Mucosa of descending colon (tissue), 3 donors: ENCODE measurements around the gene PTGDR. TPM values are rescaled to one million over a fixed set of nuclear protein-coding genes. Genes with fewer than 3 reads are reported as not detected.

ENCODE experiments used
- ATAC-seq: fragments of 200-7000 bp; cut with Tn5 transposase; one replicate; pipeline ENCODE4 v1.9.1; 2020; ENCODE audit warnings: mild to moderate bottlenecking, moderate library complexity
- DNase-seq, 3 donors: peaks; one replicate each; pipeline ENCODE4 v3.0.0-alpha.2; 2020
- H3K36me3 ChIP-seq: fragments of 200-600 bp; one replicate; pipeline ENCODE4 v1.8.0; 2021; ENCODE audit warnings: low read depth, mild to moderate bottlenecking
- H3K4me1 ChIP-seq: fragments of 200-600 bp; one replicate; pipeline ENCODE4 v1.8.0; 2021; ENCODE audit warnings: low read depth, mild to moderate bottlenecking
- H3K4me3 ChIP-seq: fragments of 200-600 bp; one replicate; pipeline ENCODE4 v1.8.0; 2021; ENCODE audit warnings: mild to moderate bottlenecking
- H3K9me3 ChIP-seq: fragments of 200-600 bp; one replicate; pipeline ENCODE4 v1.8.0; 2021; ENCODE audit warnings: mild to moderate bottlenecking
- intact Hi-C, 2 donors: fragments of 100-400 bp; cut with DNase I in 1 of 2; cut with micrococcal nuclease in 1 of 2; formaldehyde crosslinking; loops; one replicate each; pipeline versions ENCODE4 v1.11.0 to v1.11.1; 2022; cut with DNase I, micrococcal nuclease
- total RNA-seq, 3 donors: library from RNA; stranded (reverse); fragmentation: NEBNext Ultra II Directional in 2 of 3; extraction: Animal tissue kit (Norgen Biotek cat#: 25700) in 2 of 3; gene quantifications; one replicate each; pipeline versions ENCODE4 v1.2.1 to v1.2.4, GENCODE V29; 2021 to 2023
- TF ChIP-seq, protein P1 (sequence below): fragments of 200-600 bp; IDR thresholded peaks from one replicate; pipeline ENCODE4 v1.8.0; 2022; ENCODE audit warnings: antibody characterized with exemption, mild to moderate bottlenecking
- donor health status: DM: no; HTN: no; CAD: no; lungs with moderate emphysema.
- donor health status: DM: no; HTN: no; CAD: no.
- donor health status: DM: no; HTN: yes; CAD: no.

The PTGDR gene
- total RNA-seq, 3 donors from 2014 or later, result 10.0 to 23.7 (median 20.9) TPM

DNA sequence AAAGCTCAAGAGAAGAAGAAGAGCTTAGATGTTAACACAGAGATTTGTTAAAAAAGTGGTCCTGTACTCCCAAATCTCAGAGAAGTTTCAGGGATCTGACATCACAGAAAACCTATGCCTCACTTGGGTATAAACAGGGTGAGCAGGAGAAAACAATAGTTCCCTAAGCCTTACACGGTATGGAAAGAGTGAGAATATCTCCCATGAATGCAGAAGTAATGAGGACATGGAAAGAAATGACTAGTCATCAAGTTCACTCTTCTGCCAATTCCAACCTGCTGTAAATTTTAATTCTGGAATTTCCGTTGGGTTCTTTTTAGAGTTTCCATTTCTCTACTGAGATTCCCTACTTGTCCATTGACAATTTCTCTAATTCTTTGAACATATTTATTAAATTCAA, 40.4 kb downstream of the PTGDR start:
- H3K4me3 ChIP-seq, result no peak overlapping the region
- TF ChIP-seq, protein P1, sequence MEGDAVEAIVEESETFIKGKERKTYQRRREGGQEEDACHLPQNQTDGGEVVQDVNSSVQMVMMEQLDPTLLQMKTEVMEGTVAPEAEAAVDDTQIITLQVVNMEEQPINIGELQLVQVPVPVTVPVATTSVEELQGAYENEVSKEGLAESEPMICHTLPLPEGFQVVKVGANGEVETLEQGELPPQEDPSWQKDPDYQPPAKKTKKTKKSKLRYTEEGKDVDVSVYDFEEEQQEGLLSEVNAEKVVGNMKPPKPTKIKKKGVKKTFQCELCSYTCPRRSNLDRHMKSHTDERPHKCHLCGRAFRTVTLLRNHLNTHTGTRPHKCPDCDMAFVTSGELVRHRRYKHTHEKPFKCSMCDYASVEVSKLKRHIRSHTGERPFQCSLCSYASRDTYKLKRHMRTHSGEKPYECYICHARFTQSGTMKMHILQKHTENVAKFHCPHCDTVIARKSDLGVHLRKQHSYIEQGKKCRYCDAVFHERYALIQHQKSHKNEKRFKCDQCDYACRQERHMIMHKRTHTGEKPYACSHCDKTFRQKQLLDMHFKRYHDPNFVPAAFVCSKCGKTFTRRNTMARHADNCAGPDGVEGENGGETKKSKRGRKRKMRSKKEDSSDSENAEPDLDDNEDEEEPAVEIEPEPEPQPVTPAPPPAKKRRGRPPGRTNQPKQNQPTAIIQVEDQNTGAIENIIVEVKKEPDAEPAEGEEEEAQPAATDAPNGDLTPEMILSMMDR, result no peak
- H3K36me3 ChIP-seq, result no peaks in the 10 kb centered on the region
- H3K9me3 ChIP-seq, result no peaks in the 10 kb centered on the region
- H3K4me1 ChIP-seq, result peaks cover 20% of the 10 kb centered on the region
- DNase-seq, result no peak
- intact Hi-C loops, result no loop called here
- peak; percentile 10 for ATAC-seq

DNA sequence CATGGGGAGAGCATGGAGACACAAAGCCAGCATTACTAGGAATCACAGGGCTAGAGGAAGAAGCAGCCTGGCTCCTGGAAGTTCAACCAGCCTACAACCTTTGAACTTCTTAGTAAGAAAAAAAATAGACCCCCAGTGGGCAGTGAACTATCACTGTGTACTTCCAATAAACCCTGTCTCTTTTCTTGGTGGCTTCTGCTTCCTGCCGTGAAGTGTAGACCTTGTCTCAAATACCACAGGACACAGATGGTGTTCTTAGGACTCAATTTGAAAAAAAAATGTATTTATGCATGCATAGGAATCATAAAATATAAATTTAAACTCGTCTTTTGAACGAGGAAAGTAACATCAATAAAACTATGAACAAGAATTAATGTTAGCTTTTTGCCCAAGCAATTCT, 43.0 kb downstream of the PTGDR start:
- H3K4me3 ChIP-seq, result no peak overlapping the region
- no peaks in the 10 kb centered on the region for H3K9me3 ChIP-seq
- TF ChIP-seq, protein P1, result no peak
- intact Hi-C loops, result no loop called here
- DNase-seq (no peak), ATAC-seq (no peak)
- H3K4me1 ChIP-seq, result peaks cover 21% of the 10 kb centered on the region
- no peaks in the 10 kb centered on the region for H3K36me3 ChIP-seq

DNA sequence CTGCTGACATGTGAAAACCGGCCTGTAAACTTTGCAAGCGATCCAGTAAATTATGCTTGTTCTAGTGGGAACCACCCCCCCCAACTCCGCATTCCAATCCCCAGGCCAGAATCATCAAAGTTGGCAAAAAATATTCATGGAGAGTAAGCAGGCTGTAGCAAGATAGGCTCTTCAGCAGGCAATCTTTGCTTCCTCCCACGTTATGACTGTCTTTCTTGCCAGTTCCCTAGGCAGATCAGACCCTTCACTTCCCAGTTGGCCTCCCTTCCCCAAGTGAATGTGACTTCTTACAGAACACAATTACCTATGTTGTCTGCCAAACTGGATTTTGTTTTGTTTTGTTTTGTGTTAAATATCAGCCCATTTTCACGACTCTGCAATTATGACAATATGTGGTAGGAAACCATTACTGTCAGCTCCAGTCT, 45.4 kb downstream of the PTGDR start:
- no peak overlapping the region for H3K4me3 ChIP-seq

DNA sequence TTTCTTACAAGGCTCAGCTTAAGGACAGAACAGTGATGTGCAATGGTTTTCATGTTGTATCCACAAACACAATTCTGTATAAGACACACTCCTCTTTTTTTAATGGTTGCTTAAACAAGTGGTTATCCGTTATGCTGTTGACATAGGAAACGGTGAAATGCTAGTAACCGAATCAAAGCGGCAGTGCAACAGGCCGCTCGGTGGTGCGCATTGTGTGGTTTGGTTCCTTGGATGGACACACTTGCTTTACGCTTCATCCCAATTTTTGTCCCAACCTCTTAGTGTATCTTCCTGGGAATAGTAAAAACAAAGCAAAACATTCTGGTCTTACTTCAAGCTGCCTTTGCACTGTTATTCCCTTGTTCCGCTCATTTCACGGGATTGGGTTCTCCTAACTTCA, 46.0 kb downstream of the PTGDR start:
- TF ChIP-seq, protein P1, result no peak
- H3K4me3 ChIP-seq, result peak overlapping the region; percentile 38
- H3K36me3 ChIP-seq, result no peaks in the 10 kb centered on the region
- no peaks in the 10 kb centered on the region for H3K9me3 ChIP-seq
- ATAC-seq, result no peak
- intact Hi-C loops, result no loop called here
- H3K4me1 ChIP-seq, result peaks cover 10% of the 10 kb centered on the region
- peak in 1 of 3 donors; percentile 22 for DNase-seq

More for the DNA sequence above, 45.4 kb downstream of the PTGDR start:
- Histone ChIP-seq H3K36me3 (no peaks in the 10 kb centered on the region), H3K4me1 (peaks cover 10% of the 10 kb centered on the region), H3K9me3 (no peaks in the 10 kb centered on the region)
- DNase-seq (no peak), ATAC-seq (no peak)
- TF ChIP-seq, protein P1, result no peak
- intact Hi-C loops, result no loop called here

DNA sequence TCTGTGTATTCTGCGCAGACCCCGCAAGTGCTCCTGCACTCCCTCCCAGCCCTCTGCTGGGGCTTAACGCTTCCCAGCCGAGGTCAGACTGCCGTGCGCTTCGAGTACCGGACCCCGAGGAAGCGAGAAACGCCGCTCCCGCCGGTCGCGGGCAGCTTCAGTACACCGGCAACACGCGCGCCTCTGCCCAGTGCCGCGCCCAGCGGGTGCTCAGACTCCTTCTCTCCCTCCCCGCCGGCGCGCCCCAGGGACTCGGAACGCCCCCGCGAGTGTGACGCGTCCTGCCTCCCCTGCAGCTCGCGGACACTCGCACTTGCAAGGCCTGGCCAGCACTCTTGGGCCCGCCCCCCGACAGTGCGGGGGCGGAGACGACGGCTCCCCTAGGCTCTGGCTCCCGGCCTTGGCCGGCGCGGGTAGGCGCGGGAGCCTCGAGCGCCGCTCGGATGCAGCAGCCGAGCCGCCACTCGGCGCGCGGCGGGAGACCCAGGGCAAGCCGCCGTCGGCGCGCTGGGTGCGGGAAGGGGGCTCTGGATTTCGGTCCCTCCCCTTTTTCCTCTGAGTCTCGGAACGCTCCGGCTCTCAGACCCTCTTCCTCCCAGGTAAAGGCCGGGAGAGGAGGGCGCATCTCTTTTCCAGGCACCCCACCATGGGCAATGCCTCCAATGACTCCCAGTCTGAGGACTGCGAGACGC, 46.6 kb downstream of the PTGDR start, which contains the start of gene PTGER2:
TSS of gene PTGER2 (plus strand) at position 410 of the 692 bp plus-strand sequence. CDS start at position 647, 237 bp downstream.
- peak within 1 kb of the TSS; percentile 38 for H3K4me3 ChIP-seq
- H3K9me3 ChIP-seq, result no peaks in the 10 kb centered on the region
- ATAC-seq (peak; percentile 83), DNase-seq (peak; percentile 91 to 94 (median 94))
- TF ChIP-seq, protein P1, result no peak
- intact Hi-C loops, result no loop called here
- no peaks in the 10 kb centered on the region for H3K36me3 ChIP-seq
- peaks cover 10% of the 10 kb centered on the region for H3K4me1 ChIP-seq
